SKM-1 treated with dmso at 0.1 percent for 144 hours (cell line): ENCODE results near the gene CSDE1.
A peak's percentile ranks its signal among the peaks of the same experiment; 100 is the strongest.
"Not testable (repeated sequence)": the region's sequence is repeated elsewhere in the genome, so short reads cannot be mapped to it uniquely, and the experiment has no call there.

Experiments used
- DNase-seq: peaks from one replicate; lab custom pipeline; 2025; ENCODE audit not compliant: unreplicated experiment; lab: John Stamatoyannopoulos, UW

CSDE1 gene

GRCh38 chr1:114757455-114758255, at the start of gene CSDE1:
Gene CSDE1 (minus strand): TSS chr1:114757984. CDS start chr1:114739890, 18,094 bp downstream.
- DNase-seq: peak; percentile 94

GRCh38 chr1:114804449-114804848, 46.7 kb upstream of the CSDE1 start:
- not testable (repeated sequence) for DNase-seq

- DNase-seq: no peak
Observed at GRCh38 chr1:114803001-114803400, 45.2 kb upstream of the CSDE1 start.

- no peak for DNase-seq
Observed at GRCh38 chr1:114794038-114794437, 36.3 kb upstream of the CSDE1 start.

GRCh38 chr1:114790581-114790980, 32.8 kb upstream of the CSDE1 start:
- not testable (repeated sequence) for DNase-seq

- not testable (repeated sequence) for DNase-seq
Observed at GRCh38 chr1:114786440-114786839, 28.7 kb upstream of the CSDE1 start.

- no peak for DNase-seq
Observed at GRCh38 chr1:114782476-114782875, 24.7 kb upstream of the CSDE1 start.

- peak; percentile 96 for DNase-seq
Observed at GRCh38 chr1:114780344-114781226, 22.8 kb upstream of the CSDE1 start, which contains the start of gene SIKE1. Gene SIKE1 (minus strand): TSS chr1:114780685. CDS start chr1:114780607, 78 bp downstream.

GRCh38 chr1:114779722-114780121, 21.9 kb upstream of the CSDE1 start:
- DNase-seq: no peak

GRCh38 chr1:114776726-114777125, 18.9 kb upstream of the CSDE1 start:
- DNase-seq: not testable (repeated sequence)

GRCh38 chr1:114771992-114772391, 14.2 kb upstream of the CSDE1 start:
- DNase-seq: no peak

GRCh38 chr1:114770989-114771388, 13.2 kb upstream of the CSDE1 start:
- no peak for DNase-seq

- DNase-seq: no peak
Observed at GRCh38 chr1:114764689-114765088, 6.9 kb upstream of the CSDE1 start.

- DNase-seq: no peak
Observed at GRCh38 chr1:114758256-114758832, 560 bp upstream of the CSDE1 start.

- DNase-seq: peak; percentile 23
Observed at GRCh38 chr1:114756949-114757454, 782 bp downstream of the CSDE1 start.

- no peak for DNase-seq
Observed at GRCh38 chr1:114756009-114756892, 1.5 kb downstream of the CSDE1 start.

- DNase-seq: peak; percentile 54
Observed at GRCh38 chr1:114755006-114755931, 2.5 kb downstream of the CSDE1 start.

GRCh38 chr1:114753702-114754101, 4.1 kb downstream of the CSDE1 start:
- not testable (repeated sequence) for DNase-seq

GRCh38 chr1:114753143-114753542, 4.6 kb downstream of the CSDE1 start:
- DNase-seq: no peak
